NCI-H526 (cell line): Measurements from ENCODE around the gene SDK2.
"Not testable (repeated sequence)": the region's sequence is repeated elsewhere in the genome, so short reads cannot be mapped to it uniquely, and the experiment has no call there.

Source experiments
- DNase-seq, 2 experiments: peaks; one replicate each; lab custom pipeline; 2025; lab: John Stamatoyannopoulos, UW

SDK2 gene

DNA sequence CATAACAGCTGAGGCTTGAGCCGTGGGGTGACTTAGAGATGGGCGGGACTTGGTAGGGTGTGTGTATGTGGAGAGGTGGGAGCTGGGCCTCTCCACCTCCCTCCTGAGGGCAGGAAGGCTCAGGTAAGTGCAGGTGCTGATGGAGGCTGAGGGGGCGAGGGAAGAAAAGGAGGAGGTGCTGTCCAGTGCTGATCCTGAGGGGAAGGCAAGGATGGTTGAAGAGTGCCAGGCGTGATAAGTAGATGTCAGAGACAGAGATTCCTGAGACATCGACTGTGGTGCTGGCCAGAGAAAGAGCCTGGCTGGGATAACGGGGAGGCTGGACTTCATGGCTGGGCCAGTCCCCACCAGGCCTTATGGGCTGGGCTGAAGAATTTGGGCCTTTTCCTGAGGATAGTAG is 159.1 kb downstream of the SDK2 start:
- no peak for DNase-seq

DNA sequence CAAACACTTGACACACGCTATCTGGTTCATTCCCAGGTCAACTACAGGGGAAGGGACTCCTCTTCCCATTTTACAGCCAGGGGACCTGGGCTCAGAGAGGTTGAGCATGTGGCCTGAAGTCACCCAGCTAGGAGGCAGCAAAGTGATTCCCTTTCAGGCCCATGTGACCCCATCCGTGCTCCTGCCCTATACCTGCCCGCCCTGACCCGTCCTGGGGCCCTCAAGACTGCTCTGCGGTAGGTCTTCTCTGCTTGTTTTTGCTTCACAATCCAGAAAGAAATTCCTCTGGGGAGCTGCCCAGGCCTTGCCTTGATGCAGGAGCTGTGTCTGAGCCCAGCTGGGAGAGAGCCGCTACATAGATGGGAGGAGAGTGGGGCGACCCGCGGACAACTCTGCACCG is 161.4 kb downstream of the SDK2 start:
- no peak for DNase-seq

DNA sequence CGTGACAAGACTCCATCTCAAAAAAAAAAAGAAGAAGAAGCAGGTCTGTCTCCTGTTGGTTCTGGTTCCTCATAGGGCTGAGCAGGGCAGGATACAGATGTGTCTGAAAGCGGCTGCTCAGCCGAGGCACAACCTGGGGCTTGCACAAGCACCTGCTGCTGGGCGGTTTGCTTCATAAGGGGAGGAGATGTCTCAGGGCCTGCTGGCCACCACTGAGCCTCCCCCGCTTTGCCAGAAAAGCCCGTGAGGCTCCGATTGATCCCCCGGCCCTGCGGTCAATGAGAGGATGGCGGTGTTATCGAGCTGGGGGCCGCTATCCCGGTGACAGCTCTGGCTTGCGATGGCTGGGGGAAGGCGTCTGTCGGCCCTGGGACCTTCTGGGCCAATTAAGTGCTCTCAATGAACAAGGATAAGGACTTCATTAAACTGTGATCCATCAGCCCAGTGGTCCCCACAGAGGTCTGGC is 162.0 kb downstream of the SDK2 start:
- DNase-seq = no peak

DNA sequence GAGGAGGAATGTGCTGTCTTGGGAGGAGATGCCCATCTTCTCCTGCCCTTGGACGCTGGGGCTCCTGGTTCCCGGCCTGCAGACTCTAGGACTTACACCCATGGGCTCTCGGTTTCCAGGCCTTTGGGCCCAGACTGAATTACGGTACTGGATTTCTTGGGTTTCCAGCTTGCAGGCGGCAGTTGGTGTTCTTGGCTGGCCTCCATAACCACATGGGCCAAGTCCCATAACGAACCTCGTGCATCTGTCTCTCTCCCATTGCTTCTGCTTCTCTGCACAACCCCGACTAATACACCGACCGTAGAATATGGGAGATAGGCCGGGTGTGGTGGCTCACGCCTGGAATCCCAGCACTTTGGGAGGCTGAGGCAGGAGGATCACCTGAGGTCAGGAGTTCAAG is 162.6 kb downstream of the SDK2 start:
- DNase-seq = no peak

DNA sequence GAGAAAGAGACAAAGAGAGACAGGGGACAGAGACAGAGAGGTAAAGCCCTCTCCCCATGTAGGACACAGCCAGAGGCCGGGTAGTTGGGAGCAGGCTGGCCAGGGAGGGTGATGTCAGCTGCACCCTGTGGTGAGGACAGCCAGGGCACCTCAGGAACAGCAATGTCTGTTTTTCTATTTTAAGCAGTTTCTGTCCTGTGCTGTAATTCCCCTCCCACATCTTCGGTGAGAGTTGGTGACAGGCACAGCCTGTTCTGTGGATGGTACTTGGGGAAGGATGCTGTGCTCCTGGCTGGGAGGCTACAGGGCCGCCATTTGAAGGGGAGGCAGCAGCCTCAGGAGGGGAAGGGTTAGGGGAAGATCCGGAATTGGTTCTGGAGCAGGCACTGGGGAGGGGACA is 163.5 kb downstream of the SDK2 start:
- no peak for DNase-seq

DNA sequence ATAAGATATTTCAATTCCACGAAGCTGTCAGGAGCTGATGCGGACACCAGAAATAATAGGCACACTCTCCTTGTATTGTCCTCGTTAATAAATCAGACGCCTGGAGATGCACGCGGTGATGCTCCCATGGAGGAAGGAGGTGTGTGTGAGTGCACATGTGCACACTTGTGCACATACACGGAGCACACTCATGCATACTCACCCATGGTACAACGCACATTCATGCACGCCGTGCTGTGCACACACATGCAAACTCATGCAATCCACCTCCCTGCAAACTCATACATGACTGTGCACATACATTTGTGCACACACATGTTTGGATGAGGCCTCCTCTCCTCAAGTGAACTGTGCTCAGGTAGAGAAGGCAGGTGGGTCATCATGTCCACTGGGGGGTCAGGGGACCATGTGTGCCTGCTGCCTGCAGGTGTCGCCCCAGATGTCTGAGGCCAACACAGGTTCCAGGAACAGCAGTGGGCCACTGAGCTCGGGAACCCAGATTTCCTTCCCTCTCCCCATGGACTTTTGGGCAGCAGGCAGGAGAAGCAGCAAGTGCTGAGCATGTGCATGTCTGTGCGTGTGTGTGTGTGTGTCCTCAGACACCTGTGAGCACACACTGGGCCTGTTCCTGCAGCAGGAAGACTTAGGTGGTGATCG is 165.3 kb downstream of the SDK2 start:
- DNase-seq = no peak

DNA sequence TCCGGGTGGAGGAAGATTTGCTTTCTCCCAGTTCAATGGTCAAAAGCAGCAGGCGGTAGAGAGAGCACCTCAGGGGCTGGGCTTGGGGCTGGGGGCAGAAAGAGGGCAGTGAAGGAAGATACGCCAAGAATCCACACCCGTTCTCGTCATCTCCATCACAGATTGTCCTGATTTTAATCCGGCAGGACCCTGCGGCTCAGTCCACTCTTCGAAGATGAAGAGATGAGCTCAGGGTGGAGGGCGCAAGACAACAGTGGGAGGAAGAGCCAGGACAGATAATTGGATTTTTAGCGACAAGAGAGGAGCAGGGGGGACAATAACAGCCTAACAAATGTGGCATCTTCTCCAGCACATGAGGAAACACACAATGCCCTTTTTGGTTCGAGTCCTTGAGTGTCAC is 165.9 kb downstream of the SDK2 start:
- DNase-seq = no peak

DNA sequence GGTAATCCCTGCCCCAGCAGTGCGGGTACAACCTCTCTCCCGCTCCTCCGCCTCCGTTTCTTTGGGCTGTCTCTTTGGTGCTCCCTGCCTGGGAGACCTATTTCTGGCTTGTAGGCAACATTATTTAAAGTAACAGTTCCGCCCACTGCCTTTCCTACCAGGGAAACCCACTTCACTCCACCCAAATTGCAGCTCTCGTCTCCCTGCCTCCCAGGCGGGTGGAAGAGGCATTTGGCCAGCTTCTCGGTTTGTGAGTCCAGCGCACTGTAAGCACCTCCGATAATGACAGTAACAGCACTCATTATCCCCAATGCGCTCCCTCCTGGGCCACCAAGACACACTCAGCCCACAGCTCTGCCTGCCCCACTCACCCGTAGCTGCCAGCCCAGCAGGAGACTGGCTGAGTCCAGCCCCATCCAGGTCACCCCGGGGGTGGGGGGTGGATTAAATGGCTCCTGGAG is 167.3 kb downstream of the SDK2 start:
- DNase-seq = no peak

DNA sequence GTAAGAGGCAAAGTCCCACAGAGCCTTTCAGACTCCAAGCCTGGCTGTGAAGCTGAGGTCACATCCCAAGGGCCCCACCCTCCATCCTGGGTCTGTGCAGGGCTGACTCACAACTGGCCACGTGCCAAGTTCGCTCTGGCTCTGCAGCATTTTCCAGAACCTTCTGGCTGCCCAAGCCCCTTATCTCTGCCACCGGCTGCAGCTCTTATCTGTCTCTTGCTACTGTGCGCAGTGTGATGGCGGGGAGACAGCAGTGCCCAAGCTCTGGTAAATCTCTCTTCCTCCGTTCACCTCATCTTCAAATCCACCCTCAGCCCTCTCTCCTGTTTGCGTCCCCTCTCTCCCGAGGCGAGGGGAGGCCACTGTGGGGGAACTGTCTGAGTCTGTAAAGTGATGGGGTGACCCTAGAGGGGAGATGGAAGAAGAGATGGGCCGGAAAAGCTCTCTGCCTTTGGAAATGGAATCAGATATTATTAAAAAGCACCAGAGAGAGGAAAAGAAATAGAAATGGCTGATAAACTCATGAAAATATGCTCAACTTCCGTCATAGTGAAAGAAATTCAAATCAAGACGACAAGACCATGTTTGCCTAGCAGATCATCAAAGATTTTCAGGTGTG is 169.8 kb downstream of the SDK2 start:
- no peak for DNase-seq

DNA sequence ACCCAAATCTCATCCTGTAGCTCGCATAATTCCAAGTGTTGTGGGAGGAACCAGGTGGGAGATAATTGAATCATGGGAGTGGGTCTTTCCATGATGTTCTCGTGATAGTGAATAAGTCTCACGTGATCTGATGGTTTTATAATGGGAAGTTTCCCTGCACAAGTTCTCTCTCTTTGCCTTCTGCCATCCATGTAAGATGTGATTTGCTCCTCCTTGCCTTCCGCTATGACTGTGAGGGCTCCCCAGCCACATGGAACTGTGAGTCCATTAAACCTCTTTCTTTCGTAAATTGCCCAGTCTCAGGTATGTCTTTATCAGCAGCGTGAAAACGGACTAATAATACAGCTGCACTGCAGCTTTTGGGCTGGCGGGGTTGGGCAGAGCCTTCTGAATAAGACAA is 171.5 kb downstream of the SDK2 start:
- not testable (repeated sequence) for DNase-seq

DNA sequence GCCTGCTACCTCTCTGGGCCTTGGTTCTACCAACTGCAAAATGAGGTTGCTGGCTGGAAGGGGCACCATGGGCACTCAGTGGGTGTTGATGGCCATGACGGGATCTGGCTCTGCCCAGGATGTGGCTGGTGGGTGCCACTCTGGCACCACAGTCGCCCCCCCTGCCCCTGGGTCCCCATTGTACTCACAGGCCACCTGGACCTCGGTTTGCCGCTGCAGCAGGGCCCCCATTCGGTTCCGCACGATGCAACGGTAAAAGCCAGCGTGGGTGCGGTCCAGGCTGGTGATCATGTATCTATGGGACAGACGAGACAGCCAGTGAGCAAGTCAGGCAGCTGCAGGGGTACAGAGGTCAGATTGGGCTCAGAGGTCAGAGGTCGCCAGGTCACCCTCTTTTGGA is 172.3 kb downstream of the SDK2 start:
- no peak for DNase-seq

DNA sequence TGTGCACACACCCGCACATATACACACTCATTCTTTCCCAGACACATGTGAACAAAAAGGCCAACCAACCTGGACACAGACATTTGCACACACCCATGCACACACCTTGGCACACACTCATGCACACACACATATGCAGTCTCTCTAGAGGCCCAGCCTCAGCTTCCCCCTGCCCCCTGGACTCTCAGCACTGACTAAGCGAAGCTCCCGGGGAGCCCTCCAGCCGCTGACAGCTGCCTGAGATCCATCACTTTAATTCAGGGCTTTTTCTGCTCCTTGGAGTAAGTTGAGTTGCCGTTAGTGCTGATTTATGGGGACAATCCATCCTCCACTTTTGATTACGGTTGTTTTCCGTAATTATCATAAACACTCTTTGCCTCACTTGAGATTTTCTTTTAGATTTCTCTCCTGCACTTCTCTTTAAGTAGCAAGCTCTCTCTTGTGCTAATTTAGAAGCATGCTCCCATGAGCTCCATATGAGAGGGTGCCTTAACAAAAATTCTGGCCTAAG is 173.9 kb downstream of the SDK2 start:
- DNase-seq = no peak

DNA sequence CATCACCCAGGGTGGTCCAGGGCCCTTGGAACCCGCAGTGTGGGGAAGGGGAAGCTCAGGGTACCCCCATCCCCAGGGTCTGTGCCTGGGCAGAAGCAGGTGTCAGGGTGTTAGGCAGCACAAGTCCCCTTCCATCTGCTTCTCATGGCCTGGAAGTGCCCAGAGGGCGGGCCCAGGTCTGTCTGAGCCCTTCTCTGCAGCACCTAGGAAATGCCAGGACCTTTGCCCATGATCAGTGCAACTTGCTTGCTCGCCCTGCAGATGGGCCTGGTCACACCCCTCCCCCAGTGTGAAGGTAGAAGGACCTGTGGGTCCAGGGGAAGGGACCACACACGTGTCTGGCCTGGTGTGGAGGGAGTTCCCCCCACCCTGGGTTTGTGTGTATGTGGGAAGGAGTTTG is 174.9 kb downstream of the SDK2 start:
- DNase-seq = no peak

DNA sequence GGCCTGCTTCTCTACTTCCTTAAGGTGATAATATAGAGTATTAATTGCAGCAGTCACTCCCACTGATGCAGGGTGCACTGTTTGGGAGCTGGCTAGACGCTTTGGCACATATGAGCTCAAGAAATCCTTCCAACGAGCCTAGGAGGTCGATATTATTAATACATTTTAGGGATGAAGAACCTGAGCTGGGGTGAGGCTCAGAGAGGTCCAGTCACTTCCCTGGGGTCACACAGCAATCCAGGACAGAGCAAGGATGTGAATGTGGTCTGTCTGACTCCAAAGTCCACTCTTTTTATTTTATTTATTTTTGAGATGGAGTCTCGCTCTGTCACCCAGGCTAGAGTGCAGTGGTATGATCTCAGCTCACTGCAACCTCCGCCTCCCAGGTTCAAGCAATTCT is 176.0 kb downstream of the SDK2 start:
- no peak for DNase-seq

DNA sequence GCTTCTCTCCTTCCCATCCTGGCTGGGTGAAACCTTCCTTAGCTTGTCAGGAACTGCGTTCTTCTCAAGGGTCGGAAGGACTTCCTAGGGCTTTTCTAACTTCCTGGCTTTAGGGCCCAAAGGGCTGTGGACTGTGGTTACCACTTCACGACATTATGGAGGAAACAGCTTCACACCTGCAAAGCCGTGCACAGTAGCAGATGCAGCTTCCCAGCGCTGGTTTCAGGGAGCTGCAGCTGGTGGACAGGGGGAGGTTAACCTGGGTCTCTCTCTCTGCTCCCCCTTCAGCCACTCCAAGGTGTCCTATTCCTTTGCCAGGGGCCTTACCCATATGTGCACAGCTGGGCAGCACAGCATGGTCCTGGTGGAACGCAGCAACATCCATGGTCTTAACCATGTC is 176.6 kb downstream of the SDK2 start:
- no peak for DNase-seq

DNA sequence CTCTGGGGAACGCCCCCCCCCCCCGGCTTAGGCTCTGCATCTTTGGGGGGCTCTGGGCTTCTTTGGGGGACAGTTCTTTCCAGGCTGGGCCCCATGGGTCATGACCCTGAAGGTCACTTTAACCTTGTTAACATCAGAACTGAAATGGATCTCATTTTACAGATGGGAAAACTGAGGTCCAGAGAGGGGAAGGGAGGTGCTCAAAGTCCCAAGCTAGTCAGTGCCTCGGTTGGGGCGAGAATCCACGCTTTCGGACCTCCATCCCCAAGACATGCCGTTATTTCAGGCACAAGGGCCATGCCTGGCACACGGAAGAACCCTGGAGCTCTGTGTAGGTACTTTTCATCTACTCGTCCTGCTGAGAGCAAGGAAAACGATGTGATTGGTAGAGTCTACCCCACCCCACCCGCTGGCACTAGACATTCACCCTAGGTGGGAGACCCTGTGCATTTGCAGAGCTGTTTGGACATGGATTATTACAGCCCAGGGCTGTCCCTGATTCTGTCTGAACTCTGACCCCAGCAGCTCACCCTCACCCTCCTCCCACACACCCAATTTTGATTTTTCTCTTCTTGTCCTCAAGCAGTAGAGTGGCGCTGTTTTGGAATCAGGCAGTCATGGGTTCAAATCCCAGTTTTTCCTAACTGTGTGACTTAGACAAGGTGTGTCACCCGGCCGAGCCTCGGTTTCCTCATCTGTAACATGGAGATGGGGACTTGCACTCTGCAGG is 177.4 kb downstream of the SDK2 start:
- no peak for DNase-seq

DNA sequence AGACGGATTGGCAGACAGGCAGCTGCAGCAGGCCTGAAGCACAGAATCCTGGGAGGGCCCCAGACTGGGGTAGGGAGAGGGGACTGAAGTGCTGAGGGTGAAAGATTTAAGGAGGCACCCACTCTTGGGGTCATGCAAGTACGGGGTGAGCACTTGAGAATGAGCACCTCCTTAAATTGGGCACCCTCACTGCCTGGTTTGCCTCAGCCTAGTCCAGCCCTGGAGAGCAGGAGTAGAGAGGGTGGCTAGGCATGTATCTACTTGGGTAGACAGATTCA is 178.4 kb downstream of the SDK2 start:
- no peak for DNase-seq

DNA sequence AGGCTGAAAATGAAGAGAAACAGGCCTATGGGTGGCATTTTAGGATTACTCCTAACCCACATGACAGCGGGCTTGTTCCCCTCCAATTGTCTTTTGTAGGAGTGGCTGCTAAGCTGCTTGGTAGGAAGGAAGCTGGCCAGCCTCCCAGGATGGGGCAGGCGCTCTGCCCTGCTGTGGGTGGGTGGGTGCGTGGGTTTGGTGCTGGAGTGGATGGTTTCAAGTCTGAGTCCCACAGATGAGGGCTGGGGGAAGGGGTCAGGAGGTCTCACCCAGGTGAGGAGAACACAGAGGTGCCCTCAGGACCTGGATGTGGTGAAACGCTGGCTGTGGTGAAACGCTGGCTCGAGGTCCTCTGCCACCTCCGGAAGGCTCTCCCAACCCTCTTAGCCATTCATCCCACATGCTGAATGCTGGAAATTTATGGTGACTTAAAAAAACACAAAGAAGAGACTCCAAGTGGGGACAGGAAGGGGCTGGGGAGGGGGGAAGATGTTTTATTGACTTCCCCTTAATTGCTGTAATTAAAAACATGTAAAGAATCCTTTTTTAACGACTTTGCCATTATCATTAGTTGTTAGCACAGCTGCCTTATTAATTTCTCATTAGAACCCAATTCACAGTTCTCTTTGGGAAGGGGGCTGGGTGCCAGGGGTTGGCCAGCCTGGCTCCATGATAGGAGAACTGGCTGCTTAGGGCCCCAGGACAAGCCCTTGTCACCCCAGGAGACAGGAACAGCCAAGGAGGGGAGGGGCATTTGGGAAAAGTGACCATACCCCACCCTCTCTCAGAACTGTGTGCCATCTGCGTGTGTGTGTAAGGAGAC is 178.9 kb downstream of the SDK2 start:
- peak in 1 of 2 experiments; percentile 19 for DNase-seq

DNA sequence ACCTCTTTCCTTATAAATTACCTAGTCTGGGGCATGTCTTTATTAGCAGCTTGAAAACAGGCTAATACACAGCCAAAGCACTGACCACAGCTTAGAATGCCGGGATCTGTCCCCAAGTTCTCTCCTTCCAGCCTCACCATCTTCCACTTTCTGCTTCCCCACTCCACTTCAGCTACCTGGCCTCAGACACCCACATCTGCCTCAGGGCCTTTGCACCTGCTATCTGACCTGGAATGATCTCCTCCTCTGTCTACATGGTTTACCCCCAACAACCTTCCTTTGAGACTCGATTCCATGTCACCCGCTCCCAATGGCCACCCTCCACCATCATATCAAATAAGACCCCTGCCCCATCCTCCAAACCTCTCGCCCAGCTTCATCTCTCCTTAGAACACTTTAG is 179.8 kb downstream of the SDK2 start:
- DNase-seq = no peak

DNA sequence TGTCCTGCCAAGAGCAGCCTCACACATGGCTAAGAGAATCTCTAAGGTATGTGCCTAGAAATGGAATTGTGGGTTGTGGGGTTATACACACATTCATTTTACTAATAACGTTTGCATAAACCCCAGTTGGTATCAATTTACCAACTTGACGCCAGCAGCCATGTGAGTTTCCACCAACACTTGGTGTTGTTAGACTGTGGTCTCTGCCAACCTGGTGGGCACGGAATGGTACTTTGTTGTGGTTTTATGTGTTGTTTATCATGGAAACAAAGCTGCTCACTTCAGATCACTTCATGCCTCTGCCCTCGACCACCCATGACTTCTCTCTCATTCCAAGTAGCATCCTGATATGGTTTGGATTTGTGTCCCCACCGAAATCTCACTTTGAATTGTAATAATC is 180.4 kb downstream of the SDK2 start:
- no peak for DNase-seq

DNA sequence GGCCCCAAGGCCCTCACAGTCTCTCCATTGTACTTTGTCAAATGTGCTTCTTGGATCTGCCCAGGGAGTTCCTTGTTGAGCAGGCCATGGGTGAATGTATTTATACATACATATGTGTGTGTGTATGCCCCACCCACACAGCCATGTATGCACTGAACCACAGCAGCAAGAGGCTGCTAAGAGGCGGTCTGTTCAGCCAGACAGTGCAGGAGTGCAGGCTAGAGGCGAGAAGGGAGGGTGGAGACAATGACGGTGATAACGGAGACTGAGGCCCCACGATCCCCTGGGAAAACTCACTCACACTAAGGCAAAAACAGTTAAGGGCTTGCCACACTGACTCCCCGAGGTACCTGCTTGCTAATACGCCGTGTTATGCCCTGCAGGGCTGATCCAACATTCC is 181.4 kb downstream of the SDK2 start:
- DNase-seq = peak; percentile 58 to 79

DNA sequence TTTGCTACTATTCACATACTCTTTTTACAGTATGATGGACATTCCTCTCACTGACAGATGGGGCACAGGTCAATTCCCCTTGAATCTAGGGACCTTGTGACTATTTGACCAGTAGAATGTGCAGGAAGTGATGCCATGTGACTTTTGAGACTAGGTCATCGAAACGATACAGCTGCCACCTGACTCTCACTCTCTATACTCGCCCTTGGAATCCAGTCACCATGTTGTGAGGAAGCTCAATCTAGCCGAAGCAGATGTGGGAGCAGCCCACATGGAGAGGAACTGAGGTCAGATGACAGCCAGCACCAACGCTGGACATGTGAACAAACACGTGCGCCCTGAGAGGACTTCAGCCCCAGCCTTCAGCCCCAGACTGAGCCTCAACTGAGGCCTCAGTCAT is 184.3 kb downstream of the SDK2 start:
- DNase-seq = no peak

DNA sequence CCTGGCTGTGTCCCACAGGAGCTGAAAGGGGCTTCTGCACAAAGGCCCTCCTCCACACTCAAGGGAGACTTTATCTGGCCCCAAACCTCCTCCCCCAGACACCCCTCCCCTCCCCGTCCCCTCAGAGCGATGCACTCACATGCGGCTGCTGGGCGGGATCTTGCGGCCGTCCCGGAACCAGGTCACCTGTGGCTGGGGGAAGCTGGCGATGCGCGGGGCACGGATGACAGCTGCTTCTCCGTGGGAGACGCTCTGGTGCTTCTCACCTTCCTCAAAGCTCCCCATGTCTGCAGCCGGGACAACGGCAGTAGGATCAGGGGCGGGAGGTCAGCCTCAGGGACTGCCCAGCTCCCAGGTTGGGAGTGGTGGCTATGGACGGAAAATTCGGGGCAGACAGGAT is 188.5 kb downstream of the SDK2 start:
- DNase-seq = no peak
